Prostate gland (tissue), 2 donors: Measurements from ENCODE around the gene PHTF2. TPM values are rescaled to one million over a fixed set of nuclear protein-coding genes. Genes with fewer than 3 reads are reported as not detected.

ENCODE experiments used
- DNase-seq: peaks from one replicate; pipeline ENCODE4 v3.0.0-alpha.2; 2019; ENCODE audit warnings: low spot score
- H3K27ac ChIP-seq, 2 donors: fragments of 200-600 bp; sonication (generic); 2 replicates each; pipeline ENCODE4 v1.5.1; 2017 to 2019
- H3K27me3 ChIP-seq: fragments of 200-600 bp; sonication (generic); replicated peaks from 2 replicates; pipeline ENCODE4 v1.5.1; 2019; ENCODE audit not compliant: insufficient read depth
- H3K36me3 ChIP-seq, 2 donors: fragments of 200-600 bp; sonication (generic); 1 replicate in 1 of 2; 2 replicates in 1 of 2; pipeline versions ENCODE4 v1.5.1 to v1.8.1; 2017 to 2019
- H3K4me1 ChIP-seq: fragments of 200-600 bp; sonication (generic); replicated peaks from 2 replicates; pipeline ENCODE4 v1.5.1; 2019
- H3K4me3 ChIP-seq, 2 donors: fragments of 200-600 bp; sonication (generic); 2 replicates each; pipeline ENCODE4 v1.5.1; 2017 to 2019
- H3K9me3 ChIP-seq: fragments of 200-600 bp; sonication (generic); 2 replicates; pipeline ENCODE4 v1.5.1; 2017
- CTCF ChIP-seq, 4 experiments: fragments of 200-600 bp in 2 of 4; fragments of 450-650 bp in 2 of 4; sonication (generic) in 2 of 4; IDR thresholded peaks; 1 replicate in 3 of 4; 2 replicates in 1 of 4; pipeline ENCODE4 v1.5.1; 2016 to 2019; ENCODE audit warnings: antibody characterized with exemption in 4 of 4, mild to moderate bottlenecking in 2 of 4, moderate library complexity in 2 of 4
- POLR2A ChIP-seq: fragments of 450-650 bp; IDR thresholded peaks from one replicate; pipeline ENCODE4 v1.6.1; 2016; ENCODE audit warnings: antibody characterized with exemption, mild to moderate bottlenecking
- POLR2AphosphoS5 ChIP-seq: sonication (generic); formaldehyde crosslinking; IDR thresholded peaks from one replicate; pipeline ENCODE4 v1.6.1; 2017; ENCODE audit warnings: antibody characterized with exemption
- WGBS: methylation state at CpG from one replicate; pipeline ENCODE4 v1.1.5; 2018; 5-methylcytosine and 5-hydroxymethylcytosine counted together
- intact Hi-C: fragments of 100-400 bp; cut with DNase I; formaldehyde crosslinking; loops from one replicate; pipeline ENCODE4 v1.14.2; 2022
- total RNA-seq, 2 donors: library from RNA; depleted of rRNA; stranded (reverse); fragments of >200 nt; gene quantifications; one replicate each; pipeline ENCODE4 v1.1.0, GENCODE V29; 2016

Gene PHTF2
- total RNA-seq, 2 donors from 2014 or later: 7.7 to 17.3 TPM

DNA sequence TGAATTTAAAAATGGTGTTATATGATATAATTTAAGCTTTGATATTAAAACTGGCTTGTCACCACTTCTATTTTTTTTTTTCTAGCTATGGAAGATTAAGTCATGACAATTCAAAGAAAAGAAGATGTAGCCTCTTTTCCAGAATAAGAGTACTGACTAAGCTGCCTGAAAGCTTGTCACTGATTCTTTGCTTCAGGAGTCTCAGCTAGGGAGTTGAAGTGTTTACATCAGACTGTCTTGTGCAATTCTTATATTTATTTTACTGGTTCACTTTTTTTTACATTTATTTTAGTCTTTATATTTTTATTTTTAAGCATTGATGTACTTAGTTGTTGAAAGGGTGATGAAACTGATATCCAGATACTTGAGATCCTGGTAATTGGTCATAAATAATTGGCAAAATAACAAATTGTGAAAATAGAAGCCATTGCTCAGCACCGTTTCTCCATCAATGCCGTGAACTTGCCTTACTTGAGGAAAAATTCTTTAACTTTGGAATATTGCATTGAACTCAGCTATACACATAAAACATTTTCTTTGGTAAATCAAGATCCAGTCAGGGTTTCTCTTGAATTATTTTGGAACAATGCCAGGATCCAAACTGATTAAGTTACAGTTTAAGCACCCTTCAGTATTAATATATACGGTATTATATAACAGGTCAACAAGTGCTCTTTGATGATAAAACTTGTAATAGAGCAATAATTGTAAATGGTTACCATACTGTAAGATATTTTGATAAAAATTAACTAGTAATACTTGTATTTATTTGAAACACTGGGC, 156.4 kb downstream of the PHTF2 start:
- 75% methylated on average over 3 of the region's 3 CpGs for WGBS
- intact Hi-C loops: no loop called here

GRCh38 chr7:77958436-77958835, 159.9 kb downstream of the PHTF2 start:
- Histone ChIP-seq H3K9me3 (no peaks in the 10 kb centered on the region), H3K27ac (no peak overlapping the region), H3K4me1 (no peaks in the 10 kb centered on the region), H3K4me3 (no peak overlapping the region), H3K27me3 (no peaks in the 10 kb centered on the region), H3K36me3 (no peaks in the 10 kb centered on the region)
- DNase-seq: no peak
- intact Hi-C loops: no loop called here
- WGBS: 100% methylated on average over 2 of the region's 2 CpGs
- TF ChIP-seq POLR2A (no peak), POLR2AphosphoS5 (no peak), CTCF (IDR thresholded peaks at IDR 0.05) (no peak)

More for the DNA sequence above, 156.4 kb downstream of the PHTF2 start:
- Histone ChIP-seq H3K27ac (no peak overlapping the region), H3K27me3 (no peaks in the 10 kb centered on the region), H3K9me3 (no peaks in the 10 kb centered on the region), H3K4me1 (no peaks in the 10 kb centered on the region), H3K36me3 (no peaks in the 10 kb centered on the region), H3K4me3 (no peak overlapping the region)
- TF ChIP-seq CTCF (IDR thresholded peaks at IDR 0.05): no peak
- no peak for TF ChIP-seq POLR2A
- no peak for TF ChIP-seq POLR2AphosphoS5
- DNase-seq: no peak

GRCh38 chr7:77959080-77959479, 160.5 kb downstream of the PHTF2 start:
- H3K27me3 ChIP-seq: no peaks in the 10 kb centered on the region
- no peak overlapping the region for H3K27ac ChIP-seq
- no peaks in the 10 kb centered on the region for H3K9me3 ChIP-seq
- DNase-seq: no peak
- H3K36me3 ChIP-seq: no peaks in the 10 kb centered on the region
- intact Hi-C loops: no loop called here
- no peaks in the 10 kb centered on the region for H3K4me1 ChIP-seq
- 92% methylated on average over 2 of the region's 2 CpGs for WGBS
- H3K4me3 ChIP-seq: no peak overlapping the region
- no peak for TF ChIP-seq POLR2A

- WGBS: 83% methylated on average over 2 of the region's 2 CpGs
These were observed 161.8 kb downstream of the PHTF2 start for GRCh38 chr7:77960336-77960735.

GRCh38 chr7:77967429-77967828, 168.9 kb downstream of the PHTF2 start:
- Histone ChIP-seq H3K27me3 (no peaks in the 10 kb centered on the region), H3K9me3 (no peaks in the 10 kb centered on the region), H3K27ac (no peak overlapping the region), H3K36me3 (no peaks in the 10 kb centered on the region), H3K4me3 (no peak overlapping the region), H3K4me1 (no peaks in the 10 kb centered on the region)
- intact Hi-C loops: no loop called here
- no peak for DNase-seq
- TF ChIP-seq CTCF (IDR thresholded peaks at IDR 0.05) (no peak), POLR2AphosphoS5 (no peak), POLR2A (no peak)

More at GRCh38 chr7:77960336-77960735, 161.8 kb downstream of the PHTF2 start:
- intact Hi-C loops: no loop called here
- no peaks in the 10 kb centered on the region for H3K9me3 ChIP-seq
- DNase-seq: no peak
- no peak for TF ChIP-seq CTCF (IDR thresholded peaks at IDR 0.05)
- no peak overlapping the region for H3K4me3 ChIP-seq
- no peaks in the 10 kb centered on the region for H3K4me1 ChIP-seq
- no peaks in the 10 kb centered on the region for H3K27me3 ChIP-seq
- H3K27ac ChIP-seq: no peak overlapping the region
- H3K36me3 ChIP-seq: no peaks in the 10 kb centered on the region
